GM12892 (cell line): ENCODE data around the gene DLG1.
"Not testable (repeated sequence)": the region's sequence is repeated elsewhere in the genome, so short reads cannot be mapped to it uniquely, and the experiment has no call there.

Experiments used
- DNase-seq: peaks from one replicate; pipeline ENCODE4 v3.0.0; 2011; ENCODE audit not compliant: insufficient read length
- FAIRE-seq: peaks from 2 replicates; lab custom pipeline; 2011; peaks lifted over from hg19 to GRCh38; lab: Jason Lieb, UNC
- POLR2A ChIP-seq: IDR thresholded peaks from 2 replicates; pipeline ENCODE4 v1.6.1; 2011; ENCODE audit warnings: low read depth, low read length, control low read depth
- POLR2AphosphoS5 ChIP-seq: IDR thresholded peaks from 2 replicates; pipeline ENCODE4 v1.6.1; 2011; ENCODE audit warnings: low read depth, low read length, control low read depth
- TAF1 ChIP-seq: IDR thresholded peaks from 2 replicates; pipeline ENCODE4 v1.6.1; 2011; ENCODE audit warnings: low read depth, mild to moderate bottlenecking, control low read depth, low read length, borderline replicate concordance

Gene DLG1

DNA sequence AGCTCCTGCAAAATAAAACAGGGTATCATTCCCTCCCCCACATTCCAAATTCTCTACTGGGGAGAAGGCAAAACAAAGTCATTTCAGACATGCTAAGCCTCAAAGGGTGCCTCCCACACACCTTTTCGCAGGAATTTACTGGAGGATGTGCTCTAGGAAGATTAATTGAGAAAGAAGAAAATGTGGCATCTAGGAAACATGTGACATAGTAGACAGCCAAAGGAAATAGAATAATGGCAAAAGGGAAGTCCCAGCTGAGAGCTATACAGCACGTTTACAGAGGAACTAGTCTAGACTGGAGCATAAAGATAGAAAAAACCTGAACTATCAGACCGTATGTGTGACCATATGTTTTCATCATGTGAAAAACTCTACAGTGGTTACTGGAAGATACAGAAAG is 210.0 kb downstream of the DLG1 start:
- DNase-seq: no peak
- FAIRE-seq: no peak
- TF ChIP-seq POLR2AphosphoS5 (no peak), POLR2A (no peak), TAF1 (no peak)

DNA sequence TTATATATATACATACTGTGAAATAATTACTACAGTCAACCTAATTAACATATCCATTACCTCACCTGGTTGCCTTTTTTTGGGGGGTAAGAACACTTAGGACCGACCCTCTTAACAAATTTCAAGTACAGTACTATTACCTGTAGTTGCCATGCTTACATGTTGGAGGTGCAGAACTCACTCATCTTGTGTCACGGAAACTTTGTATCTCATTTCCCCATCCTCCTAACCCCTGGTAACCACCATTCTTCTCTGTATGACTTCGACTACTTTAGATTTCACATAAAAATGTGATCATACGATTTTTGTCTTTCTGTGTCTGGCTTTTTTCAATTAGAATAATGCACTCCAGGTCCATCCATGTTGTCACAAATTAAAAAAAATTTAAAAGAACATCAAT is 213.3 kb downstream of the DLG1 start:
- FAIRE-seq: no peak
- DNase-seq: no peak

DNA sequence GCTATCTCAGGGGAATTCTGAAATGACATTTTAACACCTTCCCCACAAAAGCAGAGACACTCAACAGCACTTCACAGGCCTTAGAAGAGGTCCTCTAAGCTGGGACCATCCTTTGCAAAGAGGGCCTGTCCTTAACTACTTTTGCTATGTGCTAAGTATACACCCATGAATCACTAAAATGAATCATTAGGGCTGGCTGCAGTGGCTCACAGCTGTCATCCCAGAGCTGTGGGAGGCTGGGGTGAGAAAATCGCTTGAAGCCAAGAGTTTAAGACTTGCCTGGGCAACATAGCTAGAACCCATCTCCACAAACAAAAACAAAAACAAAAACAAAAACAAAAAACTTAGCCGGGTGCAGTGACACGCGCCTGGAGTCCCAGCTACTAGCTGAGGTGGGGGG is 214.9 kb downstream of the DLG1 start:
- TF ChIP-seq POLR2A: no peak
- no peak for TF ChIP-seq POLR2AphosphoS5
- no peak for TF ChIP-seq TAF1
- DNase-seq: no peak
- no peak for FAIRE-seq

More for the DNA sequence above, 213.3 kb downstream of the DLG1 start:
- TF ChIP-seq TAF1: no peak
- TF ChIP-seq POLR2AphosphoS5: no peak
- no peak for TF ChIP-seq POLR2A

DNA sequence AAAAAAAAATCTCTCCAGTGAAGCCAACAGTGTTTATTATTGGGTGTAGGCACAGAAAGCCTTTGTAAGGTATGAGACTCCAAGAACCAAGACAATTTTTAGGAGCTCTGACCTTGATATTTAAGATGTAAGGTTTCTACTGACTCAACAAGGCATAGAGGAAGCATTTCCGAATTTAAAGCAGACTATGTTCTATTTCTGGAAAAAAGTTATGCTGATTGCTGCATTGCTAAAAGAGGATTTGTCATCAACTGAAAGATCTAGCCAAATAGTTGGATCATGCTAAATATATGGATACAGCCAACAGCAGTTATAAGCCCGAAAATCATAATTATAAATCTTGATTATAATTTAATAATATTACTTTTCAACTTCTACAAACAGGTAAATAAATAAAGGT is 215.5 kb downstream of the DLG1 start:
- FAIRE-seq: no peak

DNA sequence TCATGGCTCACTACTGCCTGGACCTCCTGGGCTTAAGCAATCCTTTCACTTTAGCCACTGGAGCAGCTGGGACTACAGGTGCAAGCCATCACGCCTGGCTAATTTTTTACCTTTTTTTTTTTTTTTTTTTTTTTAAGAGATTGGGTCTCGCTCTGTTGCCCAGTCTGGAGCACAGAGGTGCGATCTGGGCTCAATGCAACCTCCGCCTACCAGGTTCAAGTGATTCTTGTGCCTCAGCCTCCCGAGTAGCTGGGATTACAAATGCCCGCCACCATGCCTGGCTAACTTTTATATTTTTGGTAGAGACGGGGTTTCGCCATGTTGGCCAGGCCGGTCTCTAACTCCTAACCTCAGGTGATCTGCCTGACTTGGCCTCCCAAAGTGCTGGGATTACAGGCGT is 218.1 kb downstream of the DLG1 start:
- no peak for FAIRE-seq
- DNase-seq: no peak
- TF ChIP-seq POLR2AphosphoS5: no peak
- TF ChIP-seq TAF1: no peak
- TF ChIP-seq POLR2A: no peak

More for the DNA sequence above, 215.5 kb downstream of the DLG1 start:
- no peak for DNase-seq
- no peak for TF ChIP-seq POLR2AphosphoS5
- TF ChIP-seq POLR2A: no peak

DNA sequence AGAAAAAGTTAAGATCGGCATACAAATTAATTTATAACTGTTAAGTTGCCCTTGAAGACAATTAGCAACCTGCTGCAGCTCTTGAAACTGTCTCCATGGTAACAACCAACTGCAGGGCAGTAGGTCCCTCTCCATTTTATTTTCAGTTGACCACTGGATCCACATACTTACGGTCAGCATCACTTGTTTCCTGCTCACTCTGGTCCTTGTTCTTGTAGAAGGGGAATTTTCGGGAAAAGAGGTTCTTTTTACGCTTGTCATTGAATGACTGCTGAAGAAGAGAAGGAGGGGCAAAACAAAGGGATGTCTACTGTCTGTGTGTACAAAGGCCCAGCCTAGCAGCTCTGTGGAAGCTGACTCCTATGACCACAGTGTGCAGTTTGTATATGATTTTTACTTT is 222.0 kb downstream of the DLG1 start:
- no peak for FAIRE-seq
- DNase-seq: no peak
- TF ChIP-seq POLR2AphosphoS5 (no peak), TAF1 (no peak), POLR2A (no peak)

DNA sequence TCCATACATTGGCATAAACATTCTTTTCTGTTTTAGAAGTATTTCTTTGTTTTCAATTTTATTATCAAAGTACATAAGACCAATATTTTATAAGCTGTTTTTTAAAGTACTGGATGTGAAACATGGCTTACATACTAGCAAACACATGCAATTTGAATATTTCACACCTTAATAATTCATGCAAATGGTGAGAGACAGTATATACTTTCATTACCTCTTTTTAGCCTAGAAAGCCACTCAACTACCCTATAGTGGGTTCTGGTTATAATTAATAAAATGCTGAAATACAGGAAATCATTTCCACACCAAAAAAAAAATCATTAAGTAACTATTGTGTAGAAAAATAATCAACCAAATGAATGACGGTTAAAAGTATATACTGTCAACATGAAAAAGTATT is 230.3 kb downstream of the DLG1 start:
- FAIRE-seq (no peak), DNase-seq (no peak)
- TF ChIP-seq POLR2AphosphoS5: no peak
- TF ChIP-seq POLR2A: no peak
- TF ChIP-seq TAF1: no peak

DNA sequence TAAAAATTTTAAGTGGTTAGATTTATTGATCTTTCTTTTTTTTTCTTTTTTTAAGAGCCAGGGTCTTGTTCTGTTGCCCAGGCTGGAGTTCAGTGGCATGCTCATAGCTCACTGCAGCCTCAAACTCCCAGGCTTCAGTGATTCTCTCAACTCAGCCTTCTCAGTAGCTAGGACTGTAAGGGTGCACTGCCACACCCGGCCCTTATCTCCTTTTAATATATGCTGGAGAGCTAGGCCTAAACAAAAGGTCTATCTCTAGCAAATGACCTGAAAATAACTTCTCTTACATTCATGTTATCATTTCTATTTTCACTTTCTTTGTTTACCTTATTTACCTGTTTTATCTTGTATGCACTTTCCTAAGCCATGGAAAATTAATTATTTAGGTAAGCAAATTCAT is 233.6 kb downstream of the DLG1 start:
- peak; percentile 46 for FAIRE-seq
- TF ChIP-seq POLR2A (no peak), TAF1 (no peak)
- DNase-seq: no peak

DNA sequence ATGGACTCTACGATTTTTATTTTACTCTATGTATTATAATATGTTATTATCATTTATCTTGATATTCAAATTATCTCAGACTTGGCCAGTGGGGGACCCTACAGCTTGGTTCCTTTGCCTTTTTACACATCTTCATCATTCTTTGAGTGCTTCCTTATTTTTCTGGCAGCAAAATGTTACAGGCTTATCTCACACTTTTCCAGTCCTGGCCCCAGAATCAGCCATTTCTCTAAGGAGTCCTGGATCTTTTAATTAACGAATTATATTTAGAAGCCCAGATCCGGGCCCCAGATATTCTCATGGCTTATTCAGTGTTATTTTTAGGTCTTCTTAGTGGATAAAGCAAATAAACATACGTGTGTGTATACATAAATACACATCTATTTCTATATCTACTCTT is 236.0 kb downstream of the DLG1 start:
- TF ChIP-seq TAF1: no peak
- TF ChIP-seq POLR2A: no peak
- no peak for TF ChIP-seq POLR2AphosphoS5
- no peak for FAIRE-seq
- no peak for DNase-seq

DNA sequence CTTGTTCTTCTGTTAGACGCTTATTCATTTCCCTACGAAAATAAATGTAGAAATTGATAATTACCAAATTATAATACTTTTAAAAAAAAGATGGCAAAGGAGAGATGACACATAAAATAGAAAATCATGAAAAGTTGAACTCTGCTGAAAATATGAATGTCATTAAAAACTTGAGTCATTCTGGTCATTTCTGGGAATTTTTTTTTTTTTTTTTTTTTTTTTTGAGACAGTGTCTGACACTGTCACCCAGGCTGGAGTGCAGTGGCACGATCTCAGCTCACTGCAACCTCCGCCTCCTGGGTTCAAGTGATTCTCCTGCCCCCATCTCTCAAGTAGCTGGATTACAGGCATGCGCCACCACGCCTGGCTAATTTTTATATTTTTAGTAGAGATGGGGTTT is 246.8 kb downstream of the DLG1 start:
- DNase-seq, FAIRE-seq: not testable (repeated sequence)

DNA sequence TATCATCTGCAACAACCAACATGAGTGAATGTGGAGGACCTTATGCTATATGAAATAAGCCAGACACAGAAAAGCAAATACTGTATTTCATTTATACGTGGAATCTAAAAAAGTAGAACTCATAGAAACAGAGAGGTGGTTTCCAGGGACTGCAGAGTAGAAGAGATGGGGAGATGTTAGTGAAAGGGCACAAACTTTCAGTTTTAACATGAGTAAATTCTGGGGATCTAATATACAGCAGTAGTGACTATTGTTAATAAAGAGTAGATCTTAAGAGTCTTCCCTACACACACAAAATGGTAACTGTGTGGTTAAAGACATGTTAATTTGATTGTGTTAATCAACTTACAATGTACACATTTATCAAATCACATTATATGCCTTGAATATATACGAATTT is 247.9 kb downstream of the DLG1 start:
- TF ChIP-seq TAF1 (no peak), POLR2AphosphoS5 (no peak), POLR2A (no peak)
- DNase-seq: no peak
- peak; percentile 62 for FAIRE-seq

DNA sequence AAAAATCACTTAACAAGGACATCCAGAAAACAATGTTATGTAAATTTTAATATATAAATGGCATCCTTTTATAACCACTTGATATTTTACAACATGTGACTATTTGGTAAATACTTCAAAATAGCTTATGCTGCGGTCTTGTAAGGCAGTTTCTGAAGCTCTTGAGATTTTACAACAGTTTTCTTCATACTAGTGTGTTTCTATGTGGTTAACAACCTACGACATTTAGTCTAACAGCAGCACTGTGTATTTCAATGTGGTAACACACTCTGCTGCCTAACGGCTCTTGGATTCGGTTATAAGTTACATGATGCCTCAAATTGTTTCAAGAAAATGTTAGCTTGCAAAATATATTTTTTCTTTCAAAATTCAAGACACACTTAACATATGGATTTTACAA is 255.9 kb downstream of the DLG1 start:
- TF ChIP-seq TAF1 (no peak), POLR2A (no peak), POLR2AphosphoS5 (no peak)
- FAIRE-seq: no peak

DNA sequence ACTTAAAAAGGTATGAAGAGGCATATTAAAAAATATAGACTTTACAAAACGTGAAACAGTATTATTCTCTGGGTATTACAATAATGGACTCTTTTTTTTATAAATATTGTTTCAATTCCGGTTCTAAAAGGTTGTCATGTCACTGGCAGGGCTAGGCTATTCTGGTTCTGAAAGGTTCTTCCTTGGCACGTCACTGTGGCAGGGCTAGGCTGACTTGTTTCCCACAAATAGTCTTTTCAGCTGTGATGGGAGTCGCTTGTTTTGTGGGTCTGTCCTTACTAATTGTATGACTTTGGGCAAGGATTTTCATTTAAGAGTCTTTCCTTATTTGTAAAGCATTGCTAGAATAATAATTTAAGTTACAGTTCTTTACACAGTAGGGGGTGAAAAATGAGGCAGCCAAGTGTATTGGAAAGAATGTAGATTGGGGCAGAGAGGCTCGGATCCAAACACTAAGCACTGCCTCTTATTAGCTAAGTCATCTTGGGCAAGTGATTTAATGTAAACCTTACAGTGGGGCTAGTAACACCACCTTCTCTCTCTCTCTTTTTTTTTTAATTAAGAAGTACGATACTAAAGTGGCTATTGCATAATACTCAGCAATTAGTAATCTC is 256.4 kb downstream of the DLG1 start:
- FAIRE-seq: no peak
- DNase-seq: no peak
- TF ChIP-seq POLR2A: no peak
- no peak for TF ChIP-seq POLR2AphosphoS5
- TF ChIP-seq TAF1: no peak

More for the DNA sequence above, 255.9 kb downstream of the DLG1 start:
- DNase-seq: no peak
